HG02610 (cell line): ENCODE data around the gene SNX32.
A peak's percentile ranks its signal among the peaks of the same experiment; 100 is the strongest.
"Not testable (repeated sequence)": the region's sequence is repeated elsewhere in the genome, so short reads cannot be mapped to it uniquely, and the experiment has no call there.

Experiments used
- ATAC-seq: cut with Tn5 transposase; IDR thresholded peaks from one replicate; pipeline ENCODE4 v1.9.1; 2021; ENCODE audit warnings: mild to moderate bottlenecking, moderate library complexity; ENCODE audit not compliant: unreplicated experiment

The SNX32 gene

GRCh38 chr11:65883058-65883761 is 49.4 kb downstream of the SNX32 start:
- no peak for ATAC-seq

GRCh38 chr11:65883786-65884715 is 50.3 kb downstream of the SNX32 start:
- ATAC-seq = no peak

- ATAC-seq = no peak
These were observed 50.9 kb downstream of the SNX32 start for GRCh38 chr11:65884716-65885092.

- ATAC-seq = no peak
These were observed 51.5 kb downstream of the SNX32 start for GRCh38 chr11:65885231-65885630.

GRCh38 chr11:65885808-65886536 is 52.2 kb downstream of the SNX32 start:
- no peak for ATAC-seq

- no peak for ATAC-seq
These were observed 53.3 kb downstream of the SNX32 start for GRCh38 chr11:65886826-65887722.

GRCh38 chr11:65887723-65888162 is 54.0 kb downstream of the SNX32 start:
- ATAC-seq = no peak

GRCh38 chr11:65888163-65888814 is 54.5 kb downstream of the SNX32 start, which contains the start of gene FIBP:
Gene FIBP, minus strand, starts transcription at chr11:65888471. Its CDS starts 53 bp downstream, at chr11:65888418.
- peak; percentile 36 for ATAC-seq

- ATAC-seq = peak; percentile 62
These were observed 56.8 kb downstream of the SNX32 start, which contains the start of gene CCDC85B for GRCh38 chr11:65890324-65891218. Gene CCDC85B, plus strand, starts transcription at chr11:65890673. Its CDS starts 111 bp downstream, at chr11:65890784.

- no peak for ATAC-seq
These were observed 57.7 kb downstream of the SNX32 start for GRCh38 chr11:65891219-65892136.

GRCh38 chr11:65892137-65892540 is 58.4 kb downstream of the SNX32 start:
- not testable (repeated sequence) for ATAC-seq

GRCh38 chr11:65892661-65893317 is 59.0 kb downstream of the SNX32 start:
- no peak for ATAC-seq

- ATAC-seq = no peak
These were observed 60.4 kb downstream of the SNX32 start for GRCh38 chr11:65894034-65894591.

GRCh38 chr11:65895482-65895981 is 61.8 kb downstream of the SNX32 start:
- no peak for ATAC-seq

GRCh38 chr11:65896034-65896999 is 62.6 kb downstream of the SNX32 start:
- no peak for ATAC-seq
